ENCODE measurements around the gene ASB13.
"Not testable (repeated sequence)": the region's sequence is repeated elsewhere in the genome, so short reads cannot be mapped to it uniquely, and the experiment has no call there.

The ASB13 gene

GRCh38 chr10:5595095-5595494 is 71.3 kb downstream of the ASB13 start:
- no peak for FAIRE-seq

DNA sequence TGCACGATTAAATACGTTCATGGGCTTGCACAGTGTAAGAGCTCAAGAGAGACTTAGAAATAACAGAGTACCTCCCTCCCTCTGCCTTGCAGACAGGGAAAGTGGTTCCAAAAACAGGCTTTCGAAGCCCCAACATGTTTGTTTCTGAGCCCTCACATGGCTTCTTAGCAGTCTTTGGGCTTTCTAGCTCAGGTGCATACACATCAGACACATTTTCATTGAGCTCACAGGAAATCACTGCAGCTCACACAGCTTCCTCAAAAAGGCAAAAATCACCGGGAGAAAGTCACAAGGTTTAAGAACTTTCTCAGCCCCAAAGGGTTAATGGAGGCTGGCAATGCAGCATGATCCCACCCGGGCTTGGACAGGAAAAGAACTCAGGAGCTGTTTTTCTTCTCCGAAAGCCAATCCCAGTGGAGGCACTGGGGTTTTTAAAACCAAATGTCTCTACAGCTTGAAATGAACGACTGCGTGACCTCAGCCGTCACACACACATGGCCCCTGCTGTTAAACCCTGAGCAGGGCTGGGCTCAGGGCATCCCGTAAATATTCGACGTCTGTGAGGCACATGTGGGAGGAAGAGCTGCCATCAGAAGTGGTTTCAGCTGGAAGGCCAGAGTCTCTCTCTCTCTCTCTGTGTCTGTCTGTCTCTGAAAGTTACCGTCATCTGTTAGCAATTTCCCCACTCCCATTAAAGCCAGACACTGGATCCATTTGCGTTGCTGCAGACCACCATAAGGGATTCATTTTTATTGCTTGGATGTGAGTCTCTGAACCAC is 71.9 kb downstream of the ASB13 start:
- no peak for FAIRE-seq
- DNase-seq (ENCODE audit: extremely low spot score, insufficient read length, low read depth): no peak

More at GRCh38 chr10:5595095-5595494, 71.3 kb downstream of the ASB13 start:
- no peak for DNase-seq (ENCODE audit: extremely low spot score, insufficient read length, low read depth)

DNA sequence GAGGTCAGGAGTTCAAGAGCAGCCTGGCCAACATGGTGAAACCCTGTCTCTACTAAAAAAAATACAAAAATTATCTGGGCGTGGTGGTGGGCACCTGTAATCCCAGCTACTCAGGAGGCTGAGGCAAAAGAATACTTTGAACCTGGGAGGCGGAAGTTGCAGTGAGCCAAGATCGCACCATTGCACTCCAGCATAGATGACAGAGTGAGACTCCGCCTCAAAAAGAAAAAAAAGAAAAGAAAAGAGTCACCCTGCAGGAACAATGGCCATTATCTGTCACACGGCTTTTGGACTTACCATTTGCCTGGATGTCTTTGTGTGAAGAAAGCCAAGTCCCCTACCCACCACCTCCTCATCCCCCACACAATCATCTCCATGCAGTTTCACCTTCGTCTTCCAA is 73.0 kb downstream of the ASB13 start:
- not testable (repeated sequence) for FAIRE-seq; DNase-seq (ENCODE audit: extremely low spot score, insufficient read length, low read depth)

DNA sequence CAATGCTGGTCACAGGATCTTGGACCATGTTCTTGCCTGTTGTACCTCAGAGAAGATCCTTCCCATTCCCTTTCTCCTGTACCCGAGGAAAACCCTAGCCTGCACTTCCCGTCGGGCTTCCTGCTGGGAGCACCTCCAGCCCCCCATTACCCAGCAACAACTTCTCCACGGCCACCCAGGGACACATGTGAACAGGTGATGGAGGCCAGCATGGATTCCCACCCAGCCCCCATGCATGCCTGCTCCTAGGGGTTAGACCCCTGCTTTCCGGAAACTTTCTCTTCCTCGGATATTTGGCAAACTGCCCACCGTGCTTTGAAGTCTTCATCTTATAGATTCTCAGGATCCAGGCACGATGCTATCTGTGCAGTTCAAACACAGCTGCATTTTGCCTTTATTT is 74.3 kb downstream of the ASB13 start:
- no peak for FAIRE-seq
- DNase-seq (ENCODE audit: extremely low spot score, insufficient read length, low read depth): no peak

GRCh38 chr10:5591336-5591824 is 75.0 kb downstream of the ASB13 start:
- DNase-seq (ENCODE audit: extremely low spot score, insufficient read length, low read depth) (no peak), FAIRE-seq (no peak)

DNA sequence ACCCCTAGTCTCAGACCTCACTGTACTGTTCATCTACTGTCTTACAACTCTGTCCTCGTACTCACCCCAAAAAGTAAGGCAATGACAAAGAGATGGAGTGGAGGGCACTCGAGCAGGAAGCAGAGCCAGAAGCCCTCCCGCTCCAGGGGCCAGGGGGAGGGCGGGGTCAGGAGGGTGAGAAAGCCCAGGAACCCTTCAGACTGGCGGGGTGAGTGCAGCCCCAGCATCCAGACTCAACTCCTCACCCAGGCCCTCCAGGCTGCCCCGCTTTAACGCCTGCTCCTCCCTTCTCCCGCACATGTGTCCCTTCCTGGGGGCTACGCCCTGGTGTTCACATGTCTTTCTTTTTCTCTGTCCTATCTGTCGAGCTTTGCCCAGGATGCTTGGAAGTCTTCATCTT is 75.6 kb downstream of the ASB13 start:
- no peak for FAIRE-seq

GRCh38 chr10:5589661-5590511 is 76.5 kb downstream of the ASB13 start:
- DNase-seq (ENCODE audit: extremely low spot score, insufficient read length, low read depth) (no peak), FAIRE-seq (no peak)

More for the DNA sequence above, 75.6 kb downstream of the ASB13 start:
- DNase-seq (ENCODE audit: extremely low spot score, insufficient read length, low read depth): no peak

GRCh38 chr10:5589011-5589660 is 77.3 kb downstream of the ASB13 start:
- no peak for DNase-seq (ENCODE audit: extremely low spot score, insufficient read length, low read depth)
- FAIRE-seq: no peak
